Measurements from ENCODE around the gene GK.
"Not testable (repeated sequence)": the region's sequence is repeated elsewhere in the genome, so short reads cannot be mapped to it uniquely, and the experiment has no call there.

The GK gene

DNA sequence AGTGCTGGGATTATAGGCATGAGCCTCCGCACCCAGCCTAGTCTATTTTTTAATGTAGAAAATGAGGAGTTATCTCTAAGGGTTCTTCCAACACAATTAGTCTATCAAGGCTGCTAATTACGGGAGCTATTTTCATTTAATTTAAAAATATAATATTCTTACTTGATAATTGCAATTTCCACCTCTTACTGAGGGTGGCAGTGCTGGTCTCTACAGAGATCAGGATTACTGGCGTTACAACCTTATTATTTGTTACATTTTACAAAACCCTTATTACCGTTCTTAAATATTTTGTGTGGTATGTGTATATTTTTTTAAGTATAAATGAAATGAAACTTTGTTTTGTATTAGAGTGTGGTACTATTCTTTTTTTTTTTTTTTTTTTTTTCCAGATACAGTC lies 17.6 kb upstream of the GK start:
- no peaks in the 10 kb centered on the region for H3F3A ChIP-seq (ENCODE audit: insufficient read depth, low read length)
- H2AFZ ChIP-seq (ENCODE audit: low read length): no peak overlapping the region
- TF ChIP-seq, protein P1, sequence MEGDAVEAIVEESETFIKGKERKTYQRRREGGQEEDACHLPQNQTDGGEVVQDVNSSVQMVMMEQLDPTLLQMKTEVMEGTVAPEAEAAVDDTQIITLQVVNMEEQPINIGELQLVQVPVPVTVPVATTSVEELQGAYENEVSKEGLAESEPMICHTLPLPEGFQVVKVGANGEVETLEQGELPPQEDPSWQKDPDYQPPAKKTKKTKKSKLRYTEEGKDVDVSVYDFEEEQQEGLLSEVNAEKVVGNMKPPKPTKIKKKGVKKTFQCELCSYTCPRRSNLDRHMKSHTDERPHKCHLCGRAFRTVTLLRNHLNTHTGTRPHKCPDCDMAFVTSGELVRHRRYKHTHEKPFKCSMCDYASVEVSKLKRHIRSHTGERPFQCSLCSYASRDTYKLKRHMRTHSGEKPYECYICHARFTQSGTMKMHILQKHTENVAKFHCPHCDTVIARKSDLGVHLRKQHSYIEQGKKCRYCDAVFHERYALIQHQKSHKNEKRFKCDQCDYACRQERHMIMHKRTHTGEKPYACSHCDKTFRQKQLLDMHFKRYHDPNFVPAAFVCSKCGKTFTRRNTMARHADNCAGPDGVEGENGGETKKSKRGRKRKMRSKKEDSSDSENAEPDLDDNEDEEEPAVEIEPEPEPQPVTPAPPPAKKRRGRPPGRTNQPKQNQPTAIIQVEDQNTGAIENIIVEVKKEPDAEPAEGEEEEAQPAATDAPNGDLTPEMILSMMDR (IDR thresholded peaks at IDR 0.05; ENCODE audit: low read length): peak; percentile 23; the same call in 1 of the 2 replicates
- no peak for TF ChIP-seq EZH2 (IDR thresholded peaks at IDR 0.05; ENCODE audit: borderline replicate concordance, low read length)

GRCh38 chrX:30637874-30638815 lies 15.1 kb upstream of the GK start:
- no peaks in the 10 kb centered on the region for H3K4me1 ChIP-seq (ENCODE audit: insufficient read depth, low read length, severe bottlenecking)
- no peaks in the 10 kb centered on the region for H3K9me2 ChIP-seq (ENCODE audit: low read depth, low read length)
- H3K9ac ChIP-seq (ENCODE audit: low read length): no peak overlapping the region
- no peak overlapping the region for H3K4me3 ChIP-seq (ENCODE audit: low read depth, low read length, poor library complexity, severe bottlenecking)
- no peaks in the 10 kb centered on the region for H3K27me3 ChIP-seq (ENCODE audit: insufficient read depth, low read length)
- no peaks in the 10 kb centered on the region for H3F3A ChIP-seq (ENCODE audit: insufficient read depth, low read length)
- H4K20me1 ChIP-seq (ENCODE audit: insufficient read depth, low read length): no peaks in the 10 kb centered on the region
- H3K79me2 ChIP-seq (ENCODE audit: insufficient read depth, low read length): no peaks in the 10 kb centered on the region
- H3K9me3 ChIP-seq (ENCODE audit: low read length): no peaks in the 10 kb centered on the region
- TF ChIP-seq, protein P1 (IDR thresholded peaks at IDR 0.05; ENCODE audit: low read length): no peak
- no peak for TF ChIP-seq EZH2 (IDR thresholded peaks at IDR 0.05; ENCODE audit: borderline replicate concordance, low read length)
- H3K27ac ChIP-seq (ENCODE audit: low read depth, low read length, poor library complexity, severe bottlenecking): no peak overlapping the region
- H2AFZ ChIP-seq (ENCODE audit: low read length): no peak overlapping the region
- H3K4me2 ChIP-seq (ENCODE audit: low read length): no peak overlapping the region
- H3K36me3 ChIP-seq (ENCODE audit: insufficient read depth, low read length): no peaks in the 10 kb centered on the region; the same call in 1 of the 2 replicates

More for the DNA sequence above, 17.6 kb upstream of the GK start:
- Histone ChIP-seq H3K79me2 (ENCODE audit: insufficient read depth, low read length) (no peaks in the 10 kb centered on the region), H3K9ac (ENCODE audit: low read length) (no peak overlapping the region), H3K27ac (ENCODE audit: low read depth, low read length, poor library complexity, severe bottlenecking) (no peak overlapping the region), H4K20me1 (ENCODE audit: insufficient read depth, low read length) (no peaks in the 10 kb centered on the region), H3K9me2 (ENCODE audit: low read depth, low read length) (no peaks in the 10 kb centered on the region), H3K9me3 (ENCODE audit: low read length) (no peaks in the 10 kb centered on the region), H3K36me3 (ENCODE audit: insufficient read depth, low read length) (no peaks in the 10 kb centered on the region; the same call in 1 of the 2 replicates), H3K4me2 (ENCODE audit: low read length) (peak overlapping the region; percentile 32; the same call in 1 of the 2 replicates), H3K4me3 (ENCODE audit: low read depth, low read length, poor library complexity, severe bottlenecking) (peak overlapping the region; percentile 33), H3K27me3 (ENCODE audit: insufficient read depth, low read length) (no peaks in the 10 kb centered on the region), H3K4me1 (ENCODE audit: insufficient read depth, low read length, severe bottlenecking) (no peaks in the 10 kb centered on the region)

DNA sequence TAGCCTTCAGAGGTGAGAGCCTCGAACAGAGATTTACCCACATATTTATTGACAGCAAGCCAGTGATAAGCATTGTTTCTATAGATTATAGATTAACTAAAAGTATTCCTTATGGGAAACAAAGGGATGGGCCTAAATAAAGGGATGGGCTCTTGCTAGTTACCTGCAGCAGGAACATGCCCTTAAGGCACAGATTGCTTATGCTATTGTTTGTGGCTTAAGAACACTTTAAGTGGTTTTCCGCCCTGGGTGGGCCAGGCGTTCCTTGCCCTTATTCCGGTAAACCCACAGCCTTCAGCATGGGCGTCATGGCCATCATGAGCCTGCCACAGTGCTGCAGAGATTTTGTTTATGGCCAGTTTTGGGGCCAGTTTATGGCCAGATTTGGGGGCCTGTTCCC lies 13.5 kb upstream of the GK start:
- not testable (repeated sequence) for H3K36me3 ChIP-seq (ENCODE audit: insufficient read depth, low read length); H3K4me2 ChIP-seq (ENCODE audit: low read length); H3K79me2 ChIP-seq (ENCODE audit: insufficient read depth, low read length); H3K9ac ChIP-seq (ENCODE audit: low read length); H3K4me3 ChIP-seq (ENCODE audit: low read depth, low read length, poor library complexity, severe bottlenecking); H3K9me2 ChIP-seq (ENCODE audit: low read depth, low read length); H3K9me3 ChIP-seq (ENCODE audit: low read length); H2AFZ ChIP-seq (ENCODE audit: low read length); H4K20me1 ChIP-seq (ENCODE audit: insufficient read depth, low read length); H3K4me1 ChIP-seq (ENCODE audit: insufficient read depth, low read length, severe bottlenecking); H3K27ac ChIP-seq (ENCODE audit: low read depth, low read length, poor library complexity, severe bottlenecking); H3F3A ChIP-seq (ENCODE audit: insufficient read depth, low read length); H3K27me3 ChIP-seq (ENCODE audit: insufficient read depth, low read length)
